HEK293T (cell line): ENCODE measurements around the gene TNS3.

ENCODE experiments used
- CTCF ChIA-PET: fragments of 350-600 bp; formaldehyde crosslinking; extraction: SDS; loops from one replicate; lab custom pipeline; 2021; ENCODE audit warnings: antibody characterized with exemption, inconsistent platforms; lab: Yijun Ruan, JAX
- POLR2A ChIA-PET: fragments of 350-600 bp; formaldehyde crosslinking; extraction: SDS; loops from one replicate; lab custom pipeline; 2020; ENCODE audit warnings: antibody characterized with exemption, inconsistent platforms; lab: Yijun Ruan, JAX
- DNase-seq: peaks from one replicate; pipeline ENCODE4 v3.0.0; 2012; ENCODE audit warnings: mixed read lengths; ENCODE audit errors: extremely low spot score
- ARNT ChIP-seq: fragments of 450-650 bp; IDR thresholded peaks from 2 replicates; pipeline ENCODE4 v1.6.1; 2017; ENCODE audit warnings: mild to moderate bottlenecking
- BHLHE40 ChIP-seq: fragments of 450-650 bp; IDR thresholded peaks from 2 replicates; pipeline ENCODE4 v1.6.1; 2016; ENCODE audit warnings: mild to moderate bottlenecking, moderate library complexity, borderline replicate concordance
- CTBP1 ChIP-seq: fragments of 450-650 bp; IDR thresholded peaks from 2 replicates; pipeline ENCODE4 v1.6.1; 2016; ENCODE audit warnings: borderline replicate concordance
- ELF4 ChIP-seq: fragments of 450-650 bp; IDR thresholded peaks from 2 replicates; pipeline ENCODE4 v1.6.1; 2017; ENCODE audit warnings: antibody characterized with exemption
- FOXA1 ChIP-seq: fragments of 450-650 bp; IDR thresholded peaks from 2 replicates; pipeline ENCODE4 v1.6.1; 2016; ENCODE audit warnings: mild to moderate bottlenecking
- FOXK2 ChIP-seq: fragments of 450-650 bp; IDR thresholded peaks from 2 replicates; pipeline ENCODE4 v1.6.1; 2016; ENCODE audit warnings: mild to moderate bottlenecking
- FOXM1 ChIP-seq: fragments of 450-650 bp; IDR thresholded peaks from 2 replicates; pipeline ENCODE4 v1.6.1; 2017; ENCODE audit warnings: mild to moderate bottlenecking, borderline replicate concordance
- HDGF ChIP-seq: fragments of 450-650 bp; IDR thresholded peaks from 2 replicates; pipeline ENCODE4 v1.6.1; 2017; ENCODE audit warnings: antibody characterized with exemption, borderline replicate concordance
- L3MBTL2 ChIP-seq: fragments of 450-650 bp; conservative IDR thresholded peaks from 2 replicates; pipeline ENCODE4 v1.6.1; 2016; ENCODE audit warnings: mild to moderate bottlenecking
- LEF1 ChIP-seq: fragments of 450-650 bp; IDR thresholded peaks from 2 replicates; pipeline ENCODE4 v1.6.1; 2017; ENCODE audit warnings: mild to moderate bottlenecking, borderline replicate concordance
- NFRKB ChIP-seq: fragments of 450-650 bp; IDR thresholded peaks from 2 replicates; pipeline ENCODE4 v1.6.1; 2016; ENCODE audit warnings: mild to moderate bottlenecking, moderate library complexity
- SP1 ChIP-seq: fragments of 450-650 bp; IDR thresholded peaks from 2 replicates; pipeline ENCODE4 v1.6.1; 2017
- SUZ12 ChIP-seq: fragments of 450-650 bp; IDR thresholded peaks from 2 replicates; pipeline ENCODE4 v1.6.1; 2016; ENCODE audit warnings: mild to moderate bottlenecking
- TARDBP ChIP-seq: fragments of 450-650 bp; IDR thresholded peaks from 2 replicates; pipeline ENCODE4 v1.6.1; 2016
- ZNF384 ChIP-seq: fragments of 450-650 bp; IDR thresholded peaks from 2 replicates; pipeline ENCODE4 v1.6.1; 2016
- TF ChIP-seq, protein P1 (sequence below): fragments of 450-650 bp; IDR thresholded peaks from 2 replicates; pipeline ENCODE4 v1.6.1; 2016

The TNS3 gene

DNA sequence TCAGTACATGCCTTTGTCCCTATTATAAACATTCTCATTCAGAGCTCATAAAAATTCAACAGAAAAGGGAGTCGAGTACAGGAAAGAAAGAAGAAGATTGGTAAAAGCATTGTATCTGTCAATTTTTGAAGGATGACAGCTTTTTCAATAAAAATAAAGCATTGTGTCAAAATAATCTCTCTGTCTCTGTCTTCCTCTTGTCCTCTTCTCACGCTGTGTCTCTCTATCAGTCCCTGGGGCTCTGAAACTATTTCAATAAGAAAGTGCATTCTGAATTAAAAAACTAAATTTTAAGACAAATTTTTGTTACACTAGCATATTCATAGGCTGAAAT, 248.4 kb downstream of the TNS3 start:
- no peak for DNase-seq
- TF ChIP-seq TARDBP (no peak), FOXM1 (no peak), FOXK2 (no peak), FOXA1 (no peak), HDGF (no peak), SUZ12 (no peak), CTBP1 (no peak), L3MBTL2 (no peak), LEF1 (no peak), NFRKB (no peak), ZNF384 (no peak), ELF4 (no peak)
- CTCF ChIA-PET, result interaction anchor here (0.6 kb wide), 1 partner anchor 161 kb away, joined by 3 read pairs; no protein-coding TSS in a partner anchor
- POLR2A ChIA-PET, result no interaction called here

GRCh38 chr7:47332681-47333553, 249.0 kb downstream of the TNS3 start:
- TF ChIP-seq L3MBTL2 (no peak), TARDBP (no peak), FOXK2 (no peak), CTBP1 (no peak), SUZ12 (no peak), HDGF (no peak), ARNT (no peak), BHLHE40 (no peak), LEF1 (no peak), ELF4 (no peak), FOXM1 (no peak), SP1 (no peak), FOXA1 (no peak), NFRKB (no peak), ZNF384 (no peak)
- TF ChIP-seq, protein P1, sequence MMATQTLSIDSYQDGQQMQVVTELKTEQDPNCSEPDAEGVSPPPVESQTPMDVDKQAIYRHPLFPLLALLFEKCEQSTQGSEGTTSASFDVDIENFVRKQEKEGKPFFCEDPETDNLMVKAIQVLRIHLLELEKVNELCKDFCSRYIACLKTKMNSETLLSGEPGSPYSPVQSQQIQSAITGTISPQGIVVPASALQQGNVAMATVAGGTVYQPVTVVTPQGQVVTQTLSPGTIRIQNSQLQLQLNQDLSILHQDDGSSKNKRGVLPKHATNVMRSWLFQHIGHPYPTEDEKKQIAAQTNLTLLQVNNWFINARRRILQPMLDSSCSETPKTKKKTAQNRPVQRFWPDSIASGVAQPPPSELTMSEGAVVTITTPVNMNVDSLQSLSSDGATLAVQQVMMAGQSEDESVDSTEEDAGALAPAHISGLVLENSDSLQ, result no peak
- POLR2A ChIA-PET, result no interaction called here
- CTCF ChIA-PET, result interaction anchor here (0.6 kb wide), 2 partner anchors 66 to 162 kb away, joined by 3 read pairs; no protein-coding TSS in a partner anchor
- no peak for DNase-seq

GRCh38 chr7:47332213-47332612, 249.7 kb downstream of the TNS3 start:
- TF ChIP-seq BHLHE40 (no peak), ZNF384 (no peak)
- no peak for DNase-seq
- ChIA-PET POLR2A (no interaction called here), CTCF (interaction anchor here (0.6 kb wide), 1 partner anchor 66 kb away, joined by 3 read pairs; no protein-coding TSS in a partner anchor)

DNA sequence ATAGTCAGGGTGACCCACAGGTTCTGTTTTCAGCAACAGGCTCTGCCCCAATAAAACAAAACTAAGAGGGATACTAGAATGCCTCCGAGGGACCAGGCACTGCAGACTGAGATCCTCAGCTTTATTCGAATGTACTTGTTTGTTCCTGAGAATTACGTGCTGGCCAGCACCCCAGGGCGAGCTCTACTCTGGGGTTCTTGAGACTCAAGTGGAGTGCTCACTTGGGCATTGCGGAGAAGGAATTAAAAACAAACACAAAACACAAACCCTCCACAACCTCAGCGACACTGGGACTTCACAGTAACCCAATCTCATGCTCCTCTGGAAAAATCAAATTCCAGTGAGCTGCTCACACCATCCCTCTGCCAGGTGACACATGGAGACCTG, 250.7 kb downstream of the TNS3 start:
- ChIA-PET CTCF (no interaction called here), POLR2A (no interaction called here)
- no peak for TF ChIP-seq NFRKB
- no peak for TF ChIP-seq SUZ12
- DNase-seq, result no peak

DNA sequence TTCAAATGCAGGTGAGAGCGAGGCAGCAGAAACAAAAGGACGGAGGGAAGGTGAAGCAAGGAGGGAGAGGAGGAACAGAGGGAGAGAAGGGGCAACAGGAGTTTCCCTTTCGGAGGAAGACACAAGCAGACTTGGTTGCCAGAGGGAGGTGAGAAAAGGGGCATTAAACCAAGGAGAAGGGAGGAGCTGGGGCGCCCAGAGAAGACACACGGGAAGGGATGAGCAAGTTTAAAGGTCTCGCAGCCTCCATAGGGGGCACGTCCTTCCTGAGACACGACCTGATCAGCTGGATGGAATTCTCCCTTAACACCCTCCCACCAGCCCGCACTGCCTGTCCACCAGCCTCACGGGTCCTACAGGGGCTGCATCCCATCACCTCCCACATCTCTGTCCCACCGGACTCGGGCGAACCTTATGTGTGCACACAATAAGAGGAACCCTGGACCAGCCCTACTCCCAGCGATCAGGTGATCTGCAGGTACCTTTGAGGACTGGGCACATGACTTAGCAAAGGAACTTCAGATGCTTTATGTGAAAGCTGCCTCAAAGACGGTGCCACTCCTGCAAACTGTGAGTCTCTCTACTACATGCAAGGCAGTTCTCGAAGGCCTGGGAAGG, 251.2 kb downstream of the TNS3 start:
- POLR2A ChIA-PET, result no interaction called here
- no peak for DNase-seq
- no peak for TF ChIP-seq ZNF384
- no peak for TF ChIP-seq FOXK2
- TF ChIP-seq, protein P1, result no peak
- TF ChIP-seq HDGF, result no peak
- no peak for TF ChIP-seq LEF1
- TF ChIP-seq CTBP1, result no peak
- TF ChIP-seq FOXA1, result no peak
- CTCF ChIA-PET, result interaction anchor here (0.7 kb wide), 1 partner anchor 246 kb away, joined by 3 read pairs; no protein-coding TSS in a partner anchor

DNA sequence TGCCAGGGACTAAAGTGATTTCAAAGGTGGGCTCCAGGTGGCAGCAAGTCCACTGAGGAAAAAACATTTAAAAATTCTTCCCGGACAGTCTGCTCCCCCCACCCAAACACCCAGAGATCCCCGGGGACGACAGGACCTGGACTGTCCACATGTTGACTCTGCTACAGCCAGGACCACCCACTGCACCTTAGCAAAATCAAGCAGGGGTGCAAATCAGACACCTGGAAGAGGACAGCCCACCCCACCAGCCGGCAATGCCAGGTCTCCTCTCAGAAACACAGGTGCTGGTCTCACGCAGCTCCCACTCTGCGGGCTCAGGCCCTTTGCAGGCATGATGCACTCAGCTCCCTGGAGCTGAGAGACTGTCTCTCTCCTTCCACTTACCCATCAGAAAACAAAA, 251.9 kb downstream of the TNS3 start:
- ChIA-PET CTCF (interaction anchor here (0.7 kb wide), 1 partner anchor 246 kb away, joined by 3 read pairs; no protein-coding TSS in a partner anchor), POLR2A (no interaction called here)
- TF ChIP-seq NFRKB (no peak), FOXK2 (no peak), CTBP1 (no peak), ZNF384 (no peak), SP1 (no peak), SUZ12 (no peak), TARDBP (no peak), L3MBTL2 (no peak), LEF1 (no peak), FOXA1 (no peak), ELF4 (no peak), HDGF (no peak), ARNT (no peak)
- TF ChIP-seq, protein P1, result no peak
- DNase-seq, result no peak
